Fibroblast of lung (primary cell): ENCODE measurements around the gene CATSPERZ.

Source experiments
- EZH2 ChIP-seq: IDR thresholded peaks from 2 replicates; pipeline ENCODE4 v1.5.1; 2012; ENCODE audit warnings: low read length, control low read depth, mild to moderate bottlenecking; ENCODE audit errors: missing control alignments
- TF ChIP-seq, protein P1 (sequence below), 2 donors: IDR thresholded peaks in 1 of 2; conservative IDR thresholded peaks in 1 of 2; 1 replicate in 1 of 2; 2 replicates in 1 of 2; pipeline ENCODE4 v1.5.1; 2011 to 2012; ENCODE audit warnings: low read length in 2 of 2, control low read depth in 1 of 2, inconsistent platforms in 1 of 2, low read depth in 1 of 2, mild to moderate bottlenecking in 1 of 2

DNA sequence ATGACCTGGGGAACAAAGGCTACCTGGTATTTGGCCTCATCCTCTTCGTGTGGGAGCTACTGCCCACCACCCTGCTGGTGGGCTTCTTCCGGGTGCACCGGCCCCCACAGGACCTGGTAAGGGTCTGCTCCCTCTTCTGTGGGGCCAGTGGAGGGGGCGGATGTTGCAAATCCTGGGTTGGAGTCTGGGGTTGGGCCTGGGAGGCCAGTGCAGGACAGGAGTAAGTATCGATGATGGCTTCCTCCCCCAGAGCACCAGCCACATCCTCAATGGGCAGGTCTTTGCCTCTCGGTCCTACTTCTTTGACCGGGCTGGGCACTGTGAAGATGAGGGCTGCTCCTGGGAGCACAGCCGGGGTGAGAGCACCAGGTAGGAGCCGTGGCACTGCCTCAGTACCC is 11.8 kb upstream of the CATSPERZ start:
- TF ChIP-seq, protein P1, sequence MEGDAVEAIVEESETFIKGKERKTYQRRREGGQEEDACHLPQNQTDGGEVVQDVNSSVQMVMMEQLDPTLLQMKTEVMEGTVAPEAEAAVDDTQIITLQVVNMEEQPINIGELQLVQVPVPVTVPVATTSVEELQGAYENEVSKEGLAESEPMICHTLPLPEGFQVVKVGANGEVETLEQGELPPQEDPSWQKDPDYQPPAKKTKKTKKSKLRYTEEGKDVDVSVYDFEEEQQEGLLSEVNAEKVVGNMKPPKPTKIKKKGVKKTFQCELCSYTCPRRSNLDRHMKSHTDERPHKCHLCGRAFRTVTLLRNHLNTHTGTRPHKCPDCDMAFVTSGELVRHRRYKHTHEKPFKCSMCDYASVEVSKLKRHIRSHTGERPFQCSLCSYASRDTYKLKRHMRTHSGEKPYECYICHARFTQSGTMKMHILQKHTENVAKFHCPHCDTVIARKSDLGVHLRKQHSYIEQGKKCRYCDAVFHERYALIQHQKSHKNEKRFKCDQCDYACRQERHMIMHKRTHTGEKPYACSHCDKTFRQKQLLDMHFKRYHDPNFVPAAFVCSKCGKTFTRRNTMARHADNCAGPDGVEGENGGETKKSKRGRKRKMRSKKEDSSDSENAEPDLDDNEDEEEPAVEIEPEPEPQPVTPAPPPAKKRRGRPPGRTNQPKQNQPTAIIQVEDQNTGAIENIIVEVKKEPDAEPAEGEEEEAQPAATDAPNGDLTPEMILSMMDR (conservative IDR thresholded peaks at IDR 0.05 in 1 of 2, IDR thresholded peaks at IDR 0.05 in 1 of 2; ENCODE audit: low read depth in 1 of 2, low read length in 2 of 2), result no peak
- TF ChIP-seq EZH2, result no peak
